Erythroblast (primary cell): ENCODE results near the gene RAD21L1.

Experiments used
- GATA1 ChIP-seq: IDR thresholded peaks from 2 replicates; pipeline ENCODE4 v1.6.1; 2011; ENCODE audit warnings: low read depth, mild to moderate bottlenecking, control low read depth, low read length, moderate library complexity
- POLR2A ChIP-seq: IDR thresholded peaks from 2 replicates; pipeline ENCODE4 v1.6.1; 2011; ENCODE audit warnings: mild to moderate bottlenecking, low read length

- TF ChIP-seq POLR2A (no peak), GATA1 (no peak)
Observed at GRCh38 chr20:1180949-1181348, 44.9 kb upstream of the RAD21L1 start.
